ENCODE results near the gene C19orf38. TPM values are rescaled to one million over a fixed set of nuclear protein-coding genes. Genes with fewer than 3 reads are reported as not detected.

C19orf38 gene
- total RNA-seq, 2 experiments from 2014 or later, result 5.2 to 7.5 TPM

GRCh38 chr19:10832939-10833296 is 15.3 kb upstream of the C19orf38 start:
- Histone ChIP-seq H3K4me1 (ENCODE audit: insufficient read depth, low read length, poor library complexity, severe bottlenecking) (peaks cover 15% of the 10 kb centered on the region), H4K20me1 (ENCODE audit: insufficient read depth, low read length) (no peaks in the 10 kb centered on the region), H3K36me3 (ENCODE audit: insufficient read depth, low read length) (peaks cover 48% of the 10 kb centered on the region), H3K79me2 (ENCODE audit: insufficient read depth, low read depth, low read length) (no peaks in the 10 kb centered on the region; the same call in 1 of the 2 replicates), H3K4me3 (ENCODE audit: low read depth, low read length, poor library complexity, severe bottlenecking) (no peak overlapping the region), H3K27ac (ENCODE audit: low read depth, low read length, poor library complexity, severe bottlenecking) (no peak overlapping the region), H3K9me2 (ENCODE audit: insufficient read depth, low read length) (no peaks in the 10 kb centered on the region), H3K4me2 (ENCODE audit: low read length) (no peak overlapping the region), H3K9me3 (ENCODE audit: low read length) (no peaks in the 10 kb centered on the region), H2AFZ (ENCODE audit: low read length) (no peak overlapping the region)
- BruUV-seq (replicated peaks), result no TSS peak
- no peak for TF ChIP-seq EZH2phosphoT487 (IDR thresholded peaks at IDR 0.05; ENCODE audit: borderline replicate concordance, low read depth, low read length)
- no peak for TF ChIP-seq CTCF (conservative IDR thresholded peaks at IDR 0.05; ENCODE audit: low read length)
- CTCF ChIA-PET (ENCODE audit: unreplicated experiment), result no interaction called here
- DNase-seq (ENCODE audit: low spot score), result no peak
- POLR2A ChIA-PET, result no interaction called here
- intact Hi-C loops (cut with micrococcal nuclease; ENCODE audit: unreplicated experiment), result no loop called here

GRCh38 chr19:10835089-10835753 is 13.0 kb upstream of the C19orf38 start:
- ChIA-PET POLR2A (interaction anchor here (0.9 to 1.3 kb wide), 3 partner anchors 29 to 118 kb away, joined by 3 to 11 read pairs (median 6); partner anchors contain the start of gene DNM2), CTCF (ENCODE audit: unreplicated experiment) (interaction anchor here (0.5 to 1.4 kb wide), 4 partner anchors 23 to 430 kb away, joined by 3 to 10 read pairs (median 8); no protein-coding TSS in a partner anchor)
- TF ChIP-seq CTCF (conservative IDR thresholded peaks at IDR 0.05; ENCODE audit: low read length) (no peak), EZH2phosphoT487 (IDR thresholded peaks at IDR 0.05; ENCODE audit: borderline replicate concordance, low read depth, low read length) (no peak)
- Histone ChIP-seq H3K79me2 (ENCODE audit: insufficient read depth, low read depth, low read length) (no peaks in the 10 kb centered on the region; the same call in 1 of the 2 replicates), H3K4me1 (ENCODE audit: insufficient read depth, low read length, poor library complexity, severe bottlenecking) (peaks cover 26% of the 10 kb centered on the region), H3K9me2 (ENCODE audit: insufficient read depth, low read length) (no peaks in the 10 kb centered on the region), H4K20me1 (ENCODE audit: insufficient read depth, low read length) (no peaks in the 10 kb centered on the region), H3K4me3 (ENCODE audit: low read depth, low read length, poor library complexity, severe bottlenecking) (peak overlapping the region; percentile 74), H3K27ac (ENCODE audit: low read depth, low read length, poor library complexity, severe bottlenecking) (peak overlapping the region; percentile 84), H3K9me3 (ENCODE audit: low read length) (no peaks in the 10 kb centered on the region; the same call in 1 of the 2 replicates), H3K36me3 (ENCODE audit: insufficient read depth, low read length) (peaks cover 37% of the 10 kb centered on the region), H2AFZ (ENCODE audit: low read length) (no peak overlapping the region), H3K4me2 (ENCODE audit: low read length) (peak overlapping the region; percentile 33)
- no peak for DNase-seq (ENCODE audit: low spot score)
- intact Hi-C loops (cut with micrococcal nuclease; ENCODE audit: unreplicated experiment), result loop anchor here (5.0 kb wide), 1 partner anchor 268 kb away; the partner anchor contains the start of genes CDKN2D and KRI1
- no TSS peak for BruUV-seq (replicated peaks)

Measured in OCI-LY7 (cell line).